Neural cell (in vitro differentiated cells): ENCODE data around the gene EPN1.

Experiments used
- EP300 ChIP-seq: fragments of 450-650 bp; conservative IDR thresholded peaks from 2 replicates; pipeline ENCODE4 v1.6.1; 2014; ENCODE audit warnings: antibody characterized with exemption, mild to moderate bottlenecking, moderate library complexity; ENCODE audit not compliant: poor library complexity, severe bottlenecking
- EZH2 ChIP-seq: fragments of 200-600, 300-800 bp; shearing (Covaris generic), sonication (generic); IDR thresholded peaks from 2 replicates; pipeline ENCODE4 v1.6.1; 2014; ENCODE audit warnings: antibody characterized with exemption, low read length, borderline replicate concordance, mild to moderate bottlenecking; ENCODE audit not compliant: insufficient read depth, poor library complexity, severe bottlenecking
- MXI1 ChIP-seq: fragments of 450-650 bp; conservative IDR thresholded peaks from 2 replicates; pipeline ENCODE4 v1.6.1; 2014; ENCODE audit warnings: antibody characterized with exemption, mild to moderate bottlenecking; ENCODE audit not compliant: poor library complexity, severe bottlenecking
- POLR2AphosphoS5 ChIP-seq: IDR thresholded peaks from 2 replicates; pipeline ENCODE4 v1.6.1; 2012
- RAD21 ChIP-seq: fragments of 450-650 bp; conservative IDR thresholded peaks from 2 replicates; pipeline ENCODE4 v1.6.1; 2014; ENCODE audit warnings: antibody characterized with exemption, mild to moderate bottlenecking, moderate library complexity
- SMC3 ChIP-seq: fragments of 450-650 bp; conservative IDR thresholded peaks from 2 replicates; pipeline ENCODE4 v1.6.1; 2014; ENCODE audit warnings: antibody characterized with exemption, mild to moderate bottlenecking, moderate library complexity; ENCODE audit not compliant: poor library complexity
- TF ChIP-seq, protein P1 (sequence below): fragments of 450-650 bp; IDR thresholded peaks from 2 replicates; pipeline ENCODE4 v1.5.1; 2014; ENCODE audit warnings: antibody characterized with exemption, mild to moderate bottlenecking, moderate library complexity; ENCODE audit not compliant: poor library complexity, severe bottlenecking
- TF ChIP-seq, protein P2 (sequence below): IDR thresholded peaks from 2 replicates; pipeline ENCODE4 v1.6.1; 2012; ENCODE audit warnings: borderline replicate concordance

DNA sequence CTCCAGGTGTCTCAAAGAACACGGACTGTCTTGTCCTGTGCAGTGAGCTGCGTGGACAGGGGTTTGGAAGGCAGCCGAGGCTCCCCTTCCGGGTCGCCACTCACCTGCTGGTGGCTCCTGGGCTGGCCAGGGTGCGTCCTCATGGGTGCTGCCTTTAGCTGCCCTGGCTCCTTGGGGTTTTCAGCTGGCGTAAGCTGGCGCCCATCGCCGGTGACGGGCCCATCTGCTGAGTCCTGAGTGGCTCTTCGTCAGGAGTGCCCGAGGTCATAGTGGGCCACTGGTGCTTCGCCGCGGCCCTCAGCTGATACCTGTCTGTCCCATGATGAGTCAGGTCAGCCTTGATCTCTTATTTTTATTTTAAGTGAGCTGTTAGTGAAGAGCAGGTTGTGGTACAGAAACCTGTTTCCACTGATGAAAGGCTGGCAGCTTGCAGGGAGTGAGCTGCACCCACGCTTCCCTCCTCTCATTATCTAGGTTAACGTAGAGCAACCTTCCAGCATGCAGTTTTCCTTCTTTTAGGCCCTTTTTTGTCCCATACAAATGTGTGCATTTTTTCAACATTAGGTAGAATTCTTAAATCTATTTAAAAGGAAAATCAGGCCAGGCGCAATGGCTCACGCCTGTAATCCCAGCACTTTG lies 18.4 kb downstream of the EPN1 start:
- TF ChIP-seq, protein P1, sequence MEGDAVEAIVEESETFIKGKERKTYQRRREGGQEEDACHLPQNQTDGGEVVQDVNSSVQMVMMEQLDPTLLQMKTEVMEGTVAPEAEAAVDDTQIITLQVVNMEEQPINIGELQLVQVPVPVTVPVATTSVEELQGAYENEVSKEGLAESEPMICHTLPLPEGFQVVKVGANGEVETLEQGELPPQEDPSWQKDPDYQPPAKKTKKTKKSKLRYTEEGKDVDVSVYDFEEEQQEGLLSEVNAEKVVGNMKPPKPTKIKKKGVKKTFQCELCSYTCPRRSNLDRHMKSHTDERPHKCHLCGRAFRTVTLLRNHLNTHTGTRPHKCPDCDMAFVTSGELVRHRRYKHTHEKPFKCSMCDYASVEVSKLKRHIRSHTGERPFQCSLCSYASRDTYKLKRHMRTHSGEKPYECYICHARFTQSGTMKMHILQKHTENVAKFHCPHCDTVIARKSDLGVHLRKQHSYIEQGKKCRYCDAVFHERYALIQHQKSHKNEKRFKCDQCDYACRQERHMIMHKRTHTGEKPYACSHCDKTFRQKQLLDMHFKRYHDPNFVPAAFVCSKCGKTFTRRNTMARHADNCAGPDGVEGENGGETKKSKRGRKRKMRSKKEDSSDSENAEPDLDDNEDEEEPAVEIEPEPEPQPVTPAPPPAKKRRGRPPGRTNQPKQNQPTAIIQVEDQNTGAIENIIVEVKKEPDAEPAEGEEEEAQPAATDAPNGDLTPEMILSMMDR: no peak
- no peak for TF ChIP-seq POLR2AphosphoS5
- no peak for TF ChIP-seq EP300
- TF ChIP-seq SMC3: no peak
- no peak for TF ChIP-seq MXI1
- TF ChIP-seq EZH2: no peak
- TF ChIP-seq, protein P2, sequence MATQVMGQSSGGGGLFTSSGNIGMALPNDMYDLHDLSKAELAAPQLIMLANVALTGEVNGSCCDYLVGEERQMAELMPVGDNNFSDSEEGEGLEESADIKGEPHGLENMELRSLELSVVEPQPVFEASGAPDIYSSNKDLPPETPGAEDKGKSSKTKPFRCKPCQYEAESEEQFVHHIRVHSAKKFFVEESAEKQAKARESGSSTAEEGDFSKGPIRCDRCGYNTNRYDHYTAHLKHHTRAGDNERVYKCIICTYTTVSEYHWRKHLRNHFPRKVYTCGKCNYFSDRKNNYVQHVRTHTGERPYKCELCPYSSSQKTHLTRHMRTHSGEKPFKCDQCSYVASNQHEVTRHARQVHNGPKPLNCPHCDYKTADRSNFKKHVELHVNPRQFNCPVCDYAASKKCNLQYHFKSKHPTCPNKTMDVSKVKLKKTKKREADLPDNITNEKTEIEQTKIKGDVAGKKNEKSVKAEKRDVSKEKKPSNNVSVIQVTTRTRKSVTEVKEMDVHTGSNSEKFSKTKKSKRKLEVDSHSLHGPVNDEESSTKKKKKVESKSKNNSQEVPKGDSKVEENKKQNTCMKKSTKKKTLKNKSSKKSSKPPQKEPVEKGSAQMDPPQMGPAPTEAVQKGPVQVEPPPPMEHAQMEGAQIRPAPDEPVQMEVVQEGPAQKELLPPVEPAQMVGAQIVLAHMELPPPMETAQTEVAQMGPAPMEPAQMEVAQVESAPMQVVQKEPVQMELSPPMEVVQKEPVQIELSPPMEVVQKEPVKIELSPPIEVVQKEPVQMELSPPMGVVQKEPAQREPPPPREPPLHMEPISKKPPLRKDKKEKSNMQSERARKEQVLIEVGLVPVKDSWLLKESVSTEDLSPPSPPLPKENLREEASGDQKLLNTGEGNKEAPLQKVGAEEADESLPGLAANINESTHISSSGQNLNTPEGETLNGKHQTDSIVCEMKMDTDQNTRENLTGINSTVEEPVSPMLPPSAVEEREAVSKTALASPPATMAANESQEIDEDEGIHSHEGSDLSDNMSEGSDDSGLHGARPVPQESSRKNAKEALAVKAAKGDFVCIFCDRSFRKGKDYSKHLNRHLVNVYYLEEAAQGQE: no peak
- no peak for TF ChIP-seq RAD21
